Activated naive CD4-positive, alpha-beta T cell treated with Interleukin-2 at 50 U/mL for 16 hours (primary cell): ENCODE results near the gene CAMK1D.

Experiments used
- DNase-seq: peaks from one replicate; pipeline ENCODE4 v3.0.0-alpha.2; 2020

Gene CAMK1D

DNA sequence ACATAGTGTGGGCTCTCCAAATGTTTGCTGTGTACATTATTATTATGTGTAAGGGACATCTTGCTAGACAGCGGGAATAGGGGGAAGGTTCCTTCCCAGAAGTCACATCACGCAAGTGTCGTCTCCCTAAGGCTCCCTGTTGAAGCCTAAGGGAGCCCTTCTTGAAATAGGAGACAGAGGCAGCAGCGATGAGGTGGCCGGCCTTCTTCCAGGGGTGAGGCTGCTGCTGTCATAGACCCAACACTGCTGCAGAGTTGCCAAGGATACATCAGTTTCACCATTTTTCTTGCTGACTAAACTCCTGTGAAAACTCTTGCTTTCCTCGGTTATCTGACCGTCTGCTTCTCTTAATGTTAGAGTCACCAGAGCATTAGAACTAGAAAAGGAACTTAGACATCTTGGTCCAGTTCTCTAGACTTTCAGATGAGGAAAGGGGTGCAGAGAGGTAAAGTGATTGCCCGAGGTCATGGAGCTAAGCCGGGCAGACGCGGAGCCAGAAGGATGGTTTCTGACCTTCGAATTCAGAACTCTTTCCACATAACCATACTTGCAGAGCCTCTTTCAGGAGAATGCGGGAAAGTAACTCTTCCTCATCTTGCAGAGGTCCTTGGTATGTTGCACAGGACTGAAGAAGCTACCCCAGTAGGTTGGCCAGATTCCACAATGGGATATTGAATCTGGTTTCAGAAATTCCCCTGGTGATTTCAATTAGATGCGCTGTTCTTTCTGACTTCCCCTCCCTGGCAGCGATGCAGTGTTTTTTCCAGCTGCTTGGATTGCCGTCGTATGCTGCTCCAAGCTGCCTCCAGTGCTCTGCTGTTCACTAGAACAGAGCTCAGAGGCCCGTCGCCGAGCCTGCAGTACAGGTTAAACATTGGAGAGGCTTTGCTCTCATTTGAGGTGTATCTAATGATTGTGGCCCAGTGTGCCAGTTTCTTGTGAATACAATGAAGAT, 217.1 kb downstream of the CAMK1D start:
- no peak for DNase-seq

- no peak for DNase-seq
Observed at GRCh38 chr10:12568391-12569009, 219.2 kb downstream of the CAMK1D start.

GRCh38 chr10:12572281-12572680, 222.9 kb downstream of the CAMK1D start:
- DNase-seq = no peak

GRCh38 chr10:12577610-12578009, 228.3 kb downstream of the CAMK1D start:
- DNase-seq = no peak

- no peak for DNase-seq
Observed at GRCh38 chr10:12579954-12580858, 230.9 kb downstream of the CAMK1D start.

- DNase-seq = no peak
Observed at GRCh38 chr10:12583891-12584595, 234.7 kb downstream of the CAMK1D start.

DNA sequence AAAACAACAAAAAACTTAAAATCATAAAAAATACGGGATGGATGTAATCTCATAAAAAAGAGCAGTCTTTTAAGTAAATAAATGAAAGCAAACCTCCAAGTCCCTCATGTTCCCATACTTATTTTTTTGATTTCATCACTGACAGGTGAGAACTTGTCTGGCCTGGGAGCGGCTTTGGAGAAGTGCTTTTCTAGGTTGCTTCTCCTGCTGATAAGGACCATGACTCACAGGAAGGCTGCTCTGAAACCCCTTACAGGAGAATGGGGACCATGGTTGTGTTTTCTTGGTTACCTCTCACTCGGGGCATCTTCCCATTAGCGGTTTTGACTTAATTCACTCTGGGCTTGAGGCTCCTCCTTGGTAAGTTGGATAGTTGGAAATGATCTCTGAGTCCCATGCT, 237.4 kb downstream of the CAMK1D start:
- DNase-seq = no peak

DNA sequence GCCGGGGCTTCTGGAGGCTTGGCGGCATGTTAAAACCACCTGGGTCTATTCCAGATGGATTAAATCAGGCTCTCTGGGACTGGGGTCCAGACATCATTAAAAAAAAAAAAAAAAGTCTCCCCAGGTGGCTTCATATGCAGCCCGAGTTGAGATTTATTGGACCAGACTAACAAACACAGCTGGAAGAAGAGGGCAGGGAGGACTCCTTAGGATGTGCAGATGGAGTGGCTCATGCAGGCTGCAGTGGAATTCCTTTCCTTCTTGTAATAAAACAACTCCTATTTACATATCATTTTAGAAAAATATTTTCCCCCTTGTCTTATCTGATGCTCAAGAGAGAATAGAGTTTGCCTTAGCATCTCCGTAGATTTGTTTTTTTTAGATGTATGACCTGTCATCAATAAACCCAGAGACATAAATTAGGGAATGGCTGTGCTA, 238.1 kb downstream of the CAMK1D start:
- no peak for DNase-seq

GRCh38 chr10:12588091-12588860, 238.9 kb downstream of the CAMK1D start:
- no peak for DNase-seq

DNA sequence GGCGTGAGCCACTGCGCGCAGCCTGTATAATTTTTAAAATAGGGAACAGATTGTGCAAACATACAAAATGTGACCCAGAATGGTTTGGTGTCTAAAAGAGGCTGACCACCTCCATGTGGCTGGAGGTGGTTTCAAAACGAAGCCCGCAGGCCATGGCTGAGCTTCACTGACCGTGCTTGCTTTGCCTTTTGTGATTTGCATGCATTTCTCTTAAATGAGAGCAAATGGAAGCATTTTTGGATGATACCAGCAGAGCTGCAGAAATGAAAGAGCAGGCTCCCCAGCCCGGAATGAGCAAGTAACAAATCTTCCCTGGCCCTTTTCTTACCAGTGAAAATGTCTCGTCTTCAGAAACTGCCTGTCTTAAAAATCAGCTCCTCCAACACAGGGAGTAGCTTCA, 239.9 kb downstream of the CAMK1D start:
- DNase-seq = no peak

DNA sequence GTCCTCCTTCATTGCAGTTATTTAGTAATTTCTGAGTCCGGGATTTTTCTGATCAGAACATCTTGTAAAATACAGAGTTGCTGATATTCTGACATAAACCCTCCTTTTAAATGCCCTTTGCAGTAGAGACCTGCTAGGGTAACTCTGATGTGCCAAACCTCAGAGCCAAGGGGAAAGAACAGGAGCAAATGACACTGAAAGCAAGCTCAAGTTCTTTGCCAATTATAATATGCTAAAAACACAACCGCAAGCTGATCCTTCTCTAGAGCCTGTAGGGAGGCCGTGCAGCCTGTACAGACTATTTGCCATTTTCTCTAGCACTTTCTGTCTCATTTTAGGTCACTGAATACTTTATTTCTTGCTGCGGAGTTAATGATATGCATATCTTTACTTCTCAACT, 240.4 kb downstream of the CAMK1D start:
- no peak for DNase-seq

GRCh38 chr10:12590675-12591659, 241.6 kb downstream of the CAMK1D start:
- no peak for DNase-seq

GRCh38 chr10:12592967-12593366, 243.6 kb downstream of the CAMK1D start:
- DNase-seq = no peak

DNA sequence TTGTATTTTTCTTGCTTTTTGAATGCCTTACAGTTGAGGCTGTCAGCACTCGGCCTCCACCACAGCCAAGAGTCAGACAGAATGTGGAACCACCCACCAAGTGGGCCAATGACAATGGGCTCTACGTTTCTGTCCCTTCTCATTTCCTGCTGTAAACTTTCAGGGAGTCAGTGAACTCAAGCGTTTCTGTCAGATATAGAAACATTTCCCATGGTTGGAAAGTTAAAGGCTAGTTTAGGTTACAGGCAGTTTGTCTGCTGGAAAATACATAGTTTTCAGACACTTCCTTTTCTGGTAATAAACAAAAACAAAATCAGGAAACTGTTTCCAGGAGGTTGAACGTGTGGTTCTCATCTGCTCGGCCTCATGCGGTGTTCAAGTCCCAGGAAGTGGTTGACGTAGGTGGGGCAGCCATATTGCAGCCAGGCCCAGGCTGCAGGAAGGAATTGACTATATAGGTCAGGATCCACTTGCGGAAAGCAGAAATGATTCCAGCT, 245.1 kb downstream of the CAMK1D start:
- DNase-seq = peak; percentile 37

- no peak for DNase-seq
Observed at GRCh38 chr10:12595936-12596576, 246.7 kb downstream of the CAMK1D start.

DNA sequence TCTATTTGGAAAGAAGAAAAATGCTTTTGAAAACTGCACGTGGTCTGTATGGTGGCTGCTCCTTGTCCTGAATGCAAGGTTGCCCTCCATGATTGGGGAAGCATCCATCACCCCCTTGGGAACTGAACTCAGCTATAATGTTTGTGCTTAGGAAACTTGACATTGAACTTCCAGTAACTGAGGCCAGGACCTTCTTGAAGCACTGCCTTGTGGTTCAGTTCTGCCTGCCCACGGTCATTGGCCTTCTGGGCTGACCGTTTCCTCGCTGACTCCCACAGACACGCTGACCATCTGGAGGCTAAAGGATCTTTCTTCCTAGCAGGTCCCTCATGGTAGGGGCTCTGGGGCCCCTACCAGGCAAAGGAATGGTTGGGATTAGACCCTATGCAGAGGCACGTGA, 247.8 kb downstream of the CAMK1D start:
- DNase-seq = no peak

DNA sequence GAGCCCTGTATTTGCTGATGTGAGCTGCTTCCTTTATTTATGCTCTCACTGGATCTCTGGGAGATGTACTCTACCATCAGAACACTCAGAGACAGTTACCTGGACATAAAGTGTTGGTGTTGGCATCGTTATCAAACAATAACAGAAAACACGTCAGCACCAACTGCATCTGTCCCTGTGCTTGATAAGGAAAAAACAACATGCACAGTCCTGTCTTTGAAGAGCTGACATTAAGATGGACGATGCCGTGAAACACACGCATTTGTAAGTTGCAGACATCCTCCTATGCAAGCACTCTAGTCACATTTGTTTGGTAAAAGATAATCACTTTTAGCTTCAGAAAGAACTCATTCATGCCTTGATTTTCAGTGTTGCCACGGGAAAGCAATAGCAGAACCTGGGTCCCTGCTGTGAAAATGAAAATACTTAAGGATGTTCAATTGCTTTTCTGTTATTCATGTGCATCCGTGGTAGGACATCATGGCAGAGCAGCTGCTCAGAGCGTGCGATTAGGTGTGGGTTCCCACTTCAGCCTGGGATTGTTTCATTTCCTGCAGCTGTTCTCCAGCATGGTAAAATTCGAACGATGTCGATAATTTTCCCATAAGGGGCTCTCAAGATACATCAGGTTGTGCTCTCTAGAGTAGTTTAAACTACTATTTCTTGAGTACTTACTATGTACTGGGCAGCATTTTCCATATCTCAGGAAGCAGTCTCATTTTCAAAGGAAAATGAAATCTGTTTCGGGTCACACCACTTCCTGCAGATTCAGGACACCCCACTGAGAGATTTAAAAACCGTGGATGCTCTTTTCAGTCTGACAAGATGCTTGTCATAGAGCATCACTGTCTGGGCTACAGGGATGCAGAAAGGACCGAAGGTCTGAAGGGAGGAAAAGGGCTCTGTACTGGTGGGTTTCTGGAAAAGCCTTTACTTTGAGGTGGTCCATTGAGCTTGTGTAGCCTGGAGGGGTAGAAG, 248.7 kb downstream of the CAMK1D start:
- DNase-seq = no peak

DNA sequence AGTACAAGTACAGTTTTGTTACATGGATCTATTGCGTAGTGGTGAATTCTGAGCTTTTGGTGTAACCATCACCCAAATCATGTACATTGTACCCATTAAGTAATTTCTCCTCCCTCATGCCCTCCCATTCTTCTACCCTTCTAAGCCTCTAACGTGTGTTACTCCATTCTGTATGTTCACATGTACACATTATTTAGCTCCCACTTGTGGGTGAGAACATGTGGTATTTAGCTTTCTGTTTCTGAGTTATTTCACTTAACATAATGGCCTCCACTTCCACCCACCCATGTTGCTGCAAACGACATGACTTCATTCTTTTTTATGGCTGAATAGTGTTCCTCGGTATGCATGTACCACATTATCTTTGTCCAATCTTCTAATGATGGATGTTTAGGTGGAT, 251.3 kb downstream of the CAMK1D start:
- no peak for DNase-seq
